ENCODE measurements around the gene TRIM42.

The TRIM42 gene

GRCh38 chr3:140711390-140712035 is 33.6 kb downstream of the TRIM42 start:
- H3K27me3 ChIP-seq (ENCODE audit: insufficient read depth, low read depth, severe bottlenecking) = no peaks in the 10 kb centered on the region
- no peak for TF ChIP-seq CTCF (IDR thresholded peaks at IDR 0.05; ENCODE audit: low read depth, low read length)
- no peak for DNase-seq

GRCh38 chr3:140712301-140712700 is 34.4 kb downstream of the TRIM42 start:
- no peaks in the 10 kb centered on the region for H3K36me3 ChIP-seq

More at GRCh38 chr3:140711390-140712035, 33.6 kb downstream of the TRIM42 start:
- H3K36me3 ChIP-seq = no peaks in the 10 kb centered on the region
- H3K4me3 ChIP-seq (ENCODE audit: low read depth, low read length) = no peak overlapping the region
- H3K9me3 ChIP-seq (ENCODE audit: severe bottlenecking) = no peaks in the 10 kb centered on the region
- no peak overlapping the region for H3K27ac ChIP-seq

GRCh38 chr3:140715035-140715434 is 37.2 kb downstream of the TRIM42 start:
- H3K27me3 ChIP-seq (ENCODE audit: insufficient read depth, low read depth, severe bottlenecking) = no peaks in the 10 kb centered on the region
- H3K4me3 ChIP-seq (ENCODE audit: low read depth, low read length) = no peak overlapping the region
- no peak overlapping the region for H3K27ac ChIP-seq
- H3K36me3 ChIP-seq = no peaks in the 10 kb centered on the region
- no peaks in the 10 kb centered on the region for H3K9me3 ChIP-seq (ENCODE audit: severe bottlenecking)
- DNase-seq = peak; percentile 36
- TF ChIP-seq CTCF (IDR thresholded peaks at IDR 0.05; ENCODE audit: low read depth, low read length) = no peak

More at GRCh38 chr3:140712301-140712700, 34.4 kb downstream of the TRIM42 start:
- Histone ChIP-seq H3K27ac (no peak overlapping the region), H3K9me3 (ENCODE audit: severe bottlenecking) (no peaks in the 10 kb centered on the region), H3K4me3 (ENCODE audit: low read depth, low read length) (no peak overlapping the region), H3K27me3 (ENCODE audit: insufficient read depth, low read depth, severe bottlenecking) (no peaks in the 10 kb centered on the region)
- TF ChIP-seq CTCF (IDR thresholded peaks at IDR 0.05; ENCODE audit: low read depth, low read length) = no peak
- no peak for DNase-seq

- no peaks in the 10 kb centered on the region for H3K36me3 ChIP-seq
- H3K27me3 ChIP-seq (ENCODE audit: insufficient read depth, low read depth, severe bottlenecking) = no peaks in the 10 kb centered on the region
- no peak overlapping the region for H3K4me3 ChIP-seq (ENCODE audit: low read depth, low read length)
- no peak overlapping the region for H3K27ac ChIP-seq
- no peak for TF ChIP-seq CTCF (IDR thresholded peaks at IDR 0.05; ENCODE audit: low read depth, low read length)
- H3K9me3 ChIP-seq (ENCODE audit: severe bottlenecking) = no peaks in the 10 kb centered on the region
- DNase-seq = no peak
Observed at GRCh38 chr3:140717921-140718320, 40.1 kb downstream of the TRIM42 start.

- Histone ChIP-seq H3K27ac (no peak overlapping the region), H3K27me3 (ENCODE audit: insufficient read depth, low read depth, severe bottlenecking) (no peaks in the 10 kb centered on the region), H3K9me3 (ENCODE audit: severe bottlenecking) (no peaks in the 10 kb centered on the region), H3K36me3 (no peaks in the 10 kb centered on the region), H3K4me3 (ENCODE audit: low read depth, low read length) (no peak overlapping the region)
- TF ChIP-seq CTCF (IDR thresholded peaks at IDR 0.05; ENCODE audit: low read depth, low read length) = no peak
- DNase-seq = no peak
Observed at GRCh38 chr3:140719841-140720614, 42.2 kb downstream of the TRIM42 start.
